Measurements from ENCODE around the gene IGFL1. TPM values are rescaled to one million over a fixed set of nuclear protein-coding genes. Genes with fewer than 3 reads are reported as not detected.

The IGFL1 gene
- total and polyA plus RNA-seq, 2 of the 4 experiments (the other 2 are of a cell fraction): not detected

- H2AK5ac ChIP-seq (ENCODE audit: low read depth, low read length): no peak overlapping the region
- intact Hi-C loops (cut with micrococcal nuclease) (no loop called here), in situ Hi-C loops (cut with MboI; ENCODE audit: low sequenced_read_pairs) (no loop called here), dilution Hi-C loops (cut with HindIII; ENCODE audit: low sequenced_read_pairs, unreplicated experiment) (no loop called here)
- POLR2A ChIA-PET (ENCODE audit: unreplicated experiment): interaction anchor here (0.6 kb wide), 1 partner anchor 446 kb away, joined by 4 read pairs; no protein-coding TSS in a partner anchor
- no TSS peak for BruUV-seq (replicated peaks)
- no peak overlapping the region for H3K23ac ChIP-seq (ENCODE audit: low read depth, low read length)
- H4K5ac ChIP-seq (ENCODE audit: low read depth, low read length): no peak overlapping the region
- H3K79me1 ChIP-seq (ENCODE audit: low read depth in 1 of 2, low read length in 2 of 2): no peaks in the 10 kb centered on the region
- H3K9ac ChIP-seq (ENCODE audit: low read depth, low read length): no peak overlapping the region
- H2AFZ ChIP-seq (replicated peaks; ENCODE audit: low read length, poor library complexity): no peak overlapping the region
- no peak overlapping the region for H4K91ac ChIP-seq (ENCODE audit: insufficient read depth, low read depth, low read length)
- no peak overlapping the region for H3K4me3 ChIP-seq (ENCODE audit: insufficient read depth, low read depth, low read length)
- H4K20me1 ChIP-seq (ENCODE audit: insufficient read depth, low read length): no peaks in the 10 kb centered on the region
- no peaks in the 10 kb centered on the region; the same call in 1 of the 2 replicates for H3K27me3 ChIP-seq (ENCODE audit: control insufficient read depth, insufficient read depth, low read length)
- peaks cover 2% of the 10 kb centered on the region; the same call in 1 of the 2 replicates for H3K4me1 ChIP-seq (ENCODE audit: control insufficient read depth, insufficient read depth, low read length)
- H3K4ac ChIP-seq (ENCODE audit: low read depth, low read length): no peak overlapping the region
- CTCF ChIA-PET: no interaction called here
- no peak overlapping the region for H2BK5ac ChIP-seq (ENCODE audit: low read depth, low read length, poor library complexity, severe bottlenecking)
- no peaks in the 10 kb centered on the region for H3K9me1 ChIP-seq (ENCODE audit: insufficient read depth, low read length)
- H3K14ac ChIP-seq (replicated peaks; ENCODE audit: low read depth, low read length): no peak overlapping the region
- ATAC-seq (ENCODE audit: low read depth) (no peak), DNase-seq (no peak)
- 40% methylated on average over 1 of the region's 8 CpGs; no CpG with 5 or more reads in 1 of the 2 experiments for WGBS, 2 experiments (ENCODE audit: extremely low coverage in 2 of 2, insufficient read length in 1 of 2)
- H2BK120ac ChIP-seq (ENCODE audit: low read depth, low read length): no peak overlapping the region
- no peak overlapping the region for H2AK9ac ChIP-seq (replicated peaks; ENCODE audit: low read depth, low read length, poor library complexity)
- no peak overlapping the region for H3K56ac ChIP-seq (ENCODE audit: extremely low read depth, insufficient read depth, low read length)
- H3K4me2 ChIP-seq (ENCODE audit: low read depth, low read length): no peak overlapping the region
- H3K9me3 ChIP-seq (ENCODE audit: control insufficient read depth, insufficient read depth, low read length): no peaks in the 10 kb centered on the region
- TF ChIP-seq SMC3 (IDR thresholded peaks at IDR 0.05; ENCODE audit: low read depth, low read length): no peak
- TF ChIP-seq MXI1 (IDR thresholded peaks at IDR 0.05; ENCODE audit: borderline replicate concordance, low read depth, low read length): no peak
- TF ChIP-seq CEBPB (IDR thresholded peaks at IDR 0.05; ENCODE audit: low read depth, low read length): no peak
- TF ChIP-seq MAZ (IDR thresholded peaks at IDR 0.05; ENCODE audit: borderline replicate concordance, low read depth, low read length): no peak
- TF ChIP-seq RAD21 (IDR thresholded peaks at IDR 0.05; ENCODE audit: low read length): no peak
- TF ChIP-seq MAFK (IDR thresholded peaks at IDR 0.05; ENCODE audit: low read depth, low read length): no peak
- no peak for TF ChIP-seq FOS (IDR thresholded peaks at IDR 0.05; ENCODE audit: low read depth, low read length)
- no peak for TF ChIP-seq RFX5 (IDR thresholded peaks at IDR 0.05; ENCODE audit: low read depth, low read length)
- no peak for TF ChIP-seq BHLHE40 (IDR thresholded peaks at IDR 0.05; ENCODE audit: low read depth, low read length)
- H4K8ac ChIP-seq (ENCODE audit: low read depth in 2 of 2, low read length in 2 of 2): no peak overlapping the region
- no peaks in the 10 kb centered on the region for H3K36me3 ChIP-seq (ENCODE audit: control insufficient read depth, insufficient read depth, low read length)
- H2BK15ac ChIP-seq (ENCODE audit: low read depth, low read length): no peak overlapping the region
- no peak overlapping the region for H2BK20ac ChIP-seq (ENCODE audit: low read depth, low read length)
- no peak overlapping the region for H3K27ac ChIP-seq (ENCODE audit: insufficient read depth, low read length)
- H3K18ac ChIP-seq (ENCODE audit: low read depth, low read length): no peak overlapping the region
Measured at GRCh38 chr19:46220038-46220615, 9.4 kb upstream of the IGFL1 start.
